ENCODE data around the gene GMDS.

The GMDS gene

DNA sequence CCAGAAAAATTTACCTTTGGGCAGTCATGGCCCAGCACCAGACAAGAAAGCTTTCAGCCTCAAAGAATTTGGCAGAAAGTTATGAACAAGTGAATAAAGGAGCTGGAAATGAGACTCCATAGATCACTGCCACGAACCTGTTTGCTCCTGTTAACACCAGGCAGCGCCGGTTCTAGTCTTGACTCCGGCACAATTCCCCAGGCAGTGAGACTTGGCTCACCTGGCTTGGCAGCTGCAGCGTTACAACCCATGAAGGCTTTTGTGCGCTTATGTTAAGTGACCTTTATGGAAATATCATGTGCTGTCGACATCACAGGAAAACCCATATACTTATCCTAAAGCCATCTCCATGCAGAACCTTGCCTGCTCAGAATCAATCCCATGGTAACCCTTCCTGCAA, 657.9 kb downstream of the GMDS start:
- TF ChIP-seq, protein P1, sequence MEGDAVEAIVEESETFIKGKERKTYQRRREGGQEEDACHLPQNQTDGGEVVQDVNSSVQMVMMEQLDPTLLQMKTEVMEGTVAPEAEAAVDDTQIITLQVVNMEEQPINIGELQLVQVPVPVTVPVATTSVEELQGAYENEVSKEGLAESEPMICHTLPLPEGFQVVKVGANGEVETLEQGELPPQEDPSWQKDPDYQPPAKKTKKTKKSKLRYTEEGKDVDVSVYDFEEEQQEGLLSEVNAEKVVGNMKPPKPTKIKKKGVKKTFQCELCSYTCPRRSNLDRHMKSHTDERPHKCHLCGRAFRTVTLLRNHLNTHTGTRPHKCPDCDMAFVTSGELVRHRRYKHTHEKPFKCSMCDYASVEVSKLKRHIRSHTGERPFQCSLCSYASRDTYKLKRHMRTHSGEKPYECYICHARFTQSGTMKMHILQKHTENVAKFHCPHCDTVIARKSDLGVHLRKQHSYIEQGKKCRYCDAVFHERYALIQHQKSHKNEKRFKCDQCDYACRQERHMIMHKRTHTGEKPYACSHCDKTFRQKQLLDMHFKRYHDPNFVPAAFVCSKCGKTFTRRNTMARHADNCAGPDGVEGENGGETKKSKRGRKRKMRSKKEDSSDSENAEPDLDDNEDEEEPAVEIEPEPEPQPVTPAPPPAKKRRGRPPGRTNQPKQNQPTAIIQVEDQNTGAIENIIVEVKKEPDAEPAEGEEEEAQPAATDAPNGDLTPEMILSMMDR (IDR thresholded peaks at IDR 0.05; ENCODE audit: borderline replicate concordance, insufficient read depth, low read depth, low read length), result no peak
- no peak overlapping the region for H3K4me3 ChIP-seq (ENCODE audit: low read depth, low read length)

DNA sequence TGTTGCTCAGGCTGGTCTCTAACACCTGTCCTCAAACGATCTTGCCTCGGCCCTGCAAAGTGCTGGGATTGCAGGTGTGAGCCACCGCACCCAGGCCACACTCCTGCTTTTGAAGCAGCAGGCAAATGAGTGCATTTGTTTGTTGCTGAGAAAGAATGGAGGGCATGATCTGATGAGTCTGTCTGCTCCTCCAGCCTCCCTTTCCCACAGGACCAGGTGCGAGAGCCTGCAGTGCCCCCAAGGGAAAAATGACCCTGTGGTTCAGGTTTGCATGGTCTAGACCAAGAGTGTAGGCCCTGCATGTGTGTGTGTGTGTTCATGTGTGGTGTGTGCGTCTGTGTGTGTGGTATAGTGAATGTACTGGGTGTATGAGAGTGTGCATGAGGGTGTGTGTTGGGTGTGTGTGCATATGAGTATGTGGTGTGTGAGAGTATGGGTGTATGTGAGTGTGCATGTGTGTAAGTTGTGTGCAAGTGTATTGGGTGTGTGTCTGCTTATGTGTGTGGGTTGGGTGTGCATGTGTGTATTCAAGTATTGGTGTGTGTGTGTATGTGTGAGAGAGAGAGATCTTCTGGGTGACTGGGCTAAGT, 658.4 kb downstream of the GMDS start:
- no peak overlapping the region for H3K4me3 ChIP-seq (ENCODE audit: low read depth, low read length)
- TF ChIP-seq, protein P1 (IDR thresholded peaks at IDR 0.05; ENCODE audit: borderline replicate concordance, insufficient read depth, low read depth, low read length), result no peak

DNA sequence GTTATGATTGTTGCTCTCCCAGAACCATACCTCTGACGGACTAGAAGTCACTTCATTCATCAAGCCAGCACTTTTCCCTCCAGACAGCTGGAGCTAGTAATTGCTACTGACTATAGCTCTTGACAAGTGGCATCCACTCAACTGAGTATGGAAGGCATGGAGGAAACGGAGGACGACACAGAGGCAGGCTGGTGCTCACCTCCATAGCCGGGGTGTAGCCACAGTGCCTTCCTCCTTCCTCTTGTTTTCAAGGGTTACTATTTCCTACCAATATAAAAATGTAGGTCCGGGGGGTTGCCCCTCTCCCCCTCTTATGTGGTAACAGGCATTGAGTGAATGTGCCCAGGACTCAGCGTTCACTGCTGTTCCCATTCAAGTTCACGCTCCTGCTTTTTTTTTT, 659.1 kb downstream of the GMDS start:
- no peak overlapping the region for H3K4me3 ChIP-seq (ENCODE audit: low read depth, low read length)
- TF ChIP-seq, protein P1 (IDR thresholded peaks at IDR 0.05; ENCODE audit: borderline replicate concordance, insufficient read depth, low read depth, low read length), result no peak

DNA sequence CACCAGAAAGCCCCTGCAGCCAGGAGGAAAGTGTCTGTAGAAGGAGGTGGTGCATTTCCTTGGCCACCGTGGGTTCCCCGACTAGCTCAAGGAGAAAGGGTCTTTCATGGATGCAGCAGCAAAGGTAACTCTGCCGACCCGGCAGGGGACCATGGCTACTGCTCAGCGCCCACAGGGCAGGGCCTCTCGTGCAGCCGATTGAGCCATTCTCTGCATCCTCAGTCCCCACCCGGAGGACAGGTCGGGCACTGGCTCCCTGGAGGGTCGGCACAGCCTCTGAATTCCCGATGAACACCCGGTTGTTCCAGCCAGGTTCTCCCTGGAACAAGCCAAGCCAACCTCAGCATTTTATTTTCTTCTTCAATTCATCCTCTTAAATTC, 659.7 kb downstream of the GMDS start:
- no peak overlapping the region for H3K4me3 ChIP-seq (ENCODE audit: low read depth, low read length)
- TF ChIP-seq, protein P1 (IDR thresholded peaks at IDR 0.05; ENCODE audit: borderline replicate concordance, insufficient read depth, low read depth, low read length), result no peak

DNA sequence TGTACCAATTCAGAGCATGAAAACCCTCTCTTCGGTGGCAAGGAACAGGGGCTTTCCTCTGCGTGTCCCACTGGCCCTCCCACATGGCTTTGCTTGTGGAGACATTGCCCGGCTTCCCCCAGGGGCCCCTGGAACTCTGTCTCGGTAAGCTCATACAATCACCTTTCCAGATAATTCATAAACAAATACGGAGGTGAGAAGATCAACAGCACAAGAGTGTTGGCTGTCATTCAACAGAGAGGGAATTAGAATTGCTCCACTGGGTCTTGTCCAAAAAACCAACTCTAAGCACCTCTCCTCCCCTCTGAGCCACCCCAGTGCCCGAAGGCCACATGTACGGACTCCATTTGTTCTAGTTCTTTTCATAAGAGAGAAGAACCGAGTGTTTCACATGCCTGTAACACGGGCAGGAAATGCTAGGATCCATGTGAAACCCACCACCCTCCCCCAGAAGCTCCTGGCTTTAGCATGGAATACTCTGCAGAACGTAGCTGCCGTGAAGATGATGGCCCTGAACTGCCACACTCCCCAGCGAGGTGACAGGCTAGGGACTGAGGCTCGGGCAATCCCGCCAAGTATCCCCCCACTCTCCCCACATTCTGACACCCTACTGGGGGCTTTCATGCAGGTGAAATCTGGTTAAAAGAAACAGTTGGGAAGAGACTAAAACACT, 660.3 kb downstream of the GMDS start:
- H3K4me3 ChIP-seq (ENCODE audit: low read depth, low read length), result no peak overlapping the region
- TF ChIP-seq, protein P1 (IDR thresholded peaks at IDR 0.05; ENCODE audit: borderline replicate concordance, insufficient read depth, low read depth, low read length), result no peak

DNA sequence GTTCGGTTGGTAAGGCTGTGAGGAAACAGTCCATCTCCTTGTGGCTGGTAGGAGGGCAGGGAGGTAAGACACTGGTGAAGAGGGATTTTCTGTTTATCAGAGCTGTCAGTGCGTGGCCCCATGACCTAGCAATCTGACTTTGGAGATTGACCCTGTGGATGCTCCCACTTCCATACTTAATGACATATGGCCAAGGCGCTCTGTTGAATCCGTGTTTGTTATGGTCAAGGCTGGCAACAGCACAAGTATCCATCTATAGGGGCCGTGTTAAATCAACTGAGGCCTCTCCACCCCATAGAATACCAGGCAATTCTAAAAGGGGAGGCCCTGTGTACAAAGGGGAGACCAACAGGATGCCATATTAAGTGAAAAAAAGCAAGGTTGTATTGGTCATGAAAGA, 661.3 kb downstream of the GMDS start:
- TF ChIP-seq, protein P1 (IDR thresholded peaks at IDR 0.05; ENCODE audit: borderline replicate concordance, insufficient read depth, low read depth, low read length), result no peak
- H3K4me3 ChIP-seq (ENCODE audit: low read depth, low read length), result no peak overlapping the region
